Measurements from ENCODE around the gene TNS3. TPM values are rescaled to one million over a fixed set of nuclear protein-coding genes. Genes with fewer than 3 reads are reported as not detected.
A peak's percentile ranks its signal among the peaks of the same experiment; 100 is the strongest.

The TNS3 gene
- total RNA-seq, 2 donors from 2014 or later, result 0.50 TPM; not detected in 1

GRCh38 chr7:47531584-47532492, 50.1 kb downstream of the TNS3 start:
- Mint-ChIP-seq H3K27me3 (no peaks in the 10 kb centered on the region), H3K36me3 (no peaks in the 10 kb centered on the region), H3K4me3 (no peak overlapping the region), H3K9me3 (no peaks in the 10 kb centered on the region), H3K27ac (no peak overlapping the region), H3K4me1 (ENCODE audit: low read depth in 2 of 2) (no peaks in the 10 kb centered on the region)
- ATAC-seq (peak; percentile 37 to 45), DNase-seq (ENCODE audit: low spot score) (no peak)

GRCh38 chr7:47529826-47530555, 51.9 kb downstream of the TNS3 start:
- no peak overlapping the region for H3K4me3 Mint-ChIP-seq
- H3K27me3 Mint-ChIP-seq, result no peaks in the 10 kb centered on the region
- no peaks in the 10 kb centered on the region for H3K4me1 Mint-ChIP-seq (ENCODE audit: low read depth in 2 of 2)
- DNase-seq (ENCODE audit: low spot score) (no peak), ATAC-seq (no peak)
- no peaks in the 10 kb centered on the region for H3K9me3 Mint-ChIP-seq
- no peaks in the 10 kb centered on the region for H3K36me3 Mint-ChIP-seq
- H3K27ac Mint-ChIP-seq, result no peak overlapping the region

- no peak overlapping the region for H3K4me3 Mint-ChIP-seq
- H3K27me3 Mint-ChIP-seq, result no peaks in the 10 kb centered on the region
- no peak overlapping the region for H3K27ac Mint-ChIP-seq
- H3K9me3 Mint-ChIP-seq, result no peaks in the 10 kb centered on the region
- H3K4me1 Mint-ChIP-seq (ENCODE audit: low read depth in 2 of 2), result no peaks in the 10 kb centered on the region
- no peaks in the 10 kb centered on the region for H3K36me3 Mint-ChIP-seq
- DNase-seq (ENCODE audit: low spot score), result no peak
- ATAC-seq, result no peak
Observed at GRCh38 chr7:47529405-47529804, 52.5 kb downstream of the TNS3 start.

DNA sequence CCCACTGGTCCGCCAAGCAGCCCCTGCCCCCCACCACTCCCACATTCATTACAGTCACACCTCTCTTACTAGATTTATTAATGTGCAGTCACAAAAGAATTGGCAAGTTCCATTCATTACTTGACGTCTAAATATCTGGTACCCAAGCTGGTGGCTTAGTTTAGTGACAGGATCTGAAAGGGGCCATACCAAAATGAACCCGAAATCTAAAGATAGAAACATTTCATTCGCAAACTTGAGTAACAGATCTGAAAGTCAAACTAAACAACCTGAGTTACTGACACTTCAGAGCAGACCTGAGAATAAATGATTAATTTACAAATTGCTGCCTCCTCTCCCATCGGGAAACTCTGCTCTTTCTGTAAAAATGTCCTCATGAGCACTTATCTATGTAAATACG, 53.4 kb downstream of the TNS3 start:
- Mint-ChIP-seq H3K36me3 (no peaks in the 10 kb centered on the region), H3K27ac (no peak overlapping the region), H3K27me3 (no peaks in the 10 kb centered on the region), H3K4me3 (no peak overlapping the region), H3K9me3 (no peaks in the 10 kb centered on the region), H3K4me1 (ENCODE audit: low read depth in 2 of 2) (no peaks in the 10 kb centered on the region)
- DNase-seq (ENCODE audit: low spot score) (no peak), ATAC-seq (no peak)

DNA sequence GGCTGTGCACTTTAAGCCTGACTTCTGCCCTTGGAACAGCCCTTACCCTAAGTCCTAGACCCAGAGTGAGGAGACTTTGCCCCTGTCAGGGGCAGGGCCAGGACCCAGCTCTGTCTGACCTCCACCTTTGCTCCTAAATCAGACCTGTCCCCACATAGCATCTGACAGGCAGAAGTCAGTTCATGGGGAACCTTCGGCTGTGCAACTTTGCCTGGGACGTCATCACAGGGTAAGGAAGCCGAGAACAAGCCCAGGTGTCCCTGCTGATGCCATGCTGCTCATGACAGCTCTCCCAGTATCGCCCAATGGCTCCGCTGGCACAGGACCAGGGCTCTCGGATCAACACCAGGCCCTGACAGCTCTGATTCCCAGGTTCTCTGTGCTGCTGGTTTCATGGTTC, 55.4 kb downstream of the TNS3 start:
- DNase-seq (ENCODE audit: low spot score) (no peak), ATAC-seq (peak in 1 of 2 donors; percentile 17)
- no peaks in the 10 kb centered on the region for H3K9me3 Mint-ChIP-seq
- no peak overlapping the region for H3K4me3 Mint-ChIP-seq
- H3K4me1 Mint-ChIP-seq (ENCODE audit: low read depth in 2 of 2), result no peaks in the 10 kb centered on the region
- H3K27ac Mint-ChIP-seq, result no peak overlapping the region
- H3K27me3 Mint-ChIP-seq, result no peaks in the 10 kb centered on the region
- no peaks in the 10 kb centered on the region for H3K36me3 Mint-ChIP-seq

DNA sequence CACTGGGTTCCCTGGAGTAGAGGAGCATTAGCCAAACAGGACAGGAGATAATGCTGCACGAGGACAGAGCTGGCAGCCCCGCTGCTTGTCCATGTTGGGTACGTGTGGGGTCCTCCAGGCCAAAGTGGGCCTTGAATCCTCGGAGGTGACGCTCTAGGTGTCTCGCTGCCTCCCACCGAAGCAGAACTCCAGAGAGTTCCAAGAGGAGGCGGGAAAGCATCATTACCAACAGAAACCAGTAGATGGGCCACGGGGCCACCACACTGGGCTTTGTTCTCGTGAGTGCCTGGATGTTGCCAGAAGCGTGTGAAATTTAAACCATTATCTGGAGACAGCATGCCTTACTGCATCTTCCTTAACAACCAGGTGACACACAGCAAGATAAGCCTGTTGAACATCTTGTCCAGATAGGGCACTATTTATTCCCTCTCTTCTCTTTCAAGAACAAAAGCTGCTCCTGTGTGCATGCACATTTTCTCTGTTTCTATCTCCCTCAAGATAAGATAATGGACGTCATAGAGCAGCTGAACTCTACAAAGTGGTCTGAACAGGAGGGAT, 56.8 kb downstream of the TNS3 start:
- ATAC-seq, result no peak
- H3K36me3 Mint-ChIP-seq, result no peaks in the 10 kb centered on the region
- H3K27me3 Mint-ChIP-seq, result no peaks in the 10 kb centered on the region

GRCh38 chr7:47523401-47523800, 58.5 kb downstream of the TNS3 start:
- DNase-seq (ENCODE audit: low spot score), result no peak
- ATAC-seq, result no peak
- Mint-ChIP-seq H3K9me3 (no peaks in the 10 kb centered on the region), H3K4me3 (no peak overlapping the region), H3K4me1 (ENCODE audit: low read depth in 2 of 2) (no peaks in the 10 kb centered on the region), H3K27ac (no peak overlapping the region), H3K27me3 (no peaks in the 10 kb centered on the region), H3K36me3 (no peaks in the 10 kb centered on the region)

More for the DNA sequence above, 56.8 kb downstream of the TNS3 start:
- no peak for DNase-seq (ENCODE audit: low spot score)
- no peak overlapping the region for H3K4me3 Mint-ChIP-seq
- H3K9me3 Mint-ChIP-seq, result no peaks in the 10 kb centered on the region
- H3K4me1 Mint-ChIP-seq (ENCODE audit: low read depth in 2 of 2), result no peaks in the 10 kb centered on the region
- no peak overlapping the region for H3K27ac Mint-ChIP-seq

GRCh38 chr7:47521816-47522561, 59.9 kb downstream of the TNS3 start:
- ATAC-seq, result peak in 1 of 2 donors; percentile 26
- Mint-ChIP-seq H3K36me3 (no peaks in the 10 kb centered on the region), H3K27me3 (peaks cover 2 to 7% of the 10 kb centered on the region in 2 donors), H3K4me1 (ENCODE audit: low read depth in 2 of 2) (no peaks in the 10 kb centered on the region), H3K27ac (no peak overlapping the region), H3K4me3 (no peak overlapping the region), H3K9me3 (no peaks in the 10 kb centered on the region)
- no peak for DNase-seq (ENCODE audit: low spot score)

DNA sequence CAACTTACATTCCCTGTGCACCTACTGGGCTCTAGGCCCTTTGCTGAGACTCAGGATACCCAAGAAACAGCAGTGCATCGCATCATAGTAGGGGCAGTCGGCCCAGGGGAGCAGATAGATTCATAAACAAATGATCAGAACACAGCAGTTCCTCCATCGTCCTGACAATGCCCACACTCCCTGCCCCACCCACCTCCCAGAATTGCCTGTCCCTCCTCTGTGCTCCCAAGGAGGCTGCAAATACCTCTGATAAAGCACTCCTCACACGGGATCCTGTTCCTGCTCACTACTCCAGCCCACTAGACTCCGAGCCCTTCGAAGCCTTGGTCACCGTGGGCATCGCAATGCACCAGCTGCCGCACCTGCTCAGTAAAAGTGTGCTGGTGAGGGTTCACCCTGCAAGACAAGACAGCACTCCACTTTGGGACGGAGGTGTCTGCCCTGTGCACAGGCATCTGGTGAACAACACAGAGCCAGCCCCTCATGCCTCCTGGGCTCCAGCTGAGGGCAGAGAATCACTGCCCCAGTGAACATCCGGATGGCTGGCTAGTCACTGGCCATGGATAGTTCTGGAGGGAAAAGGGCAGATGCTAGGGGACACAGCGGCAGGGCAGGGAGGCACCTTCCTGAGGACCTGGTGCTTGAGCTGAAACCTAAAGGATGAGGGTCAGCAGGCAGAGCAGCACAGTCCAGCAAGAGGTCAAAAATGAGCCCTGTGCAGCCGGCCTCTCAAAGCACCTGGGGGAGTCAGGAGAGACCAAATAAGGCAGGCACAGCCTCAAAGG, 60.7 kb downstream of the TNS3 start:
- peaks cover 2 to 7% of the 10 kb centered on the region in 2 donors for H3K27me3 Mint-ChIP-seq
- no peak overlapping the region for H3K27ac Mint-ChIP-seq
- H3K4me1 Mint-ChIP-seq (ENCODE audit: low read depth in 2 of 2), result no peaks in the 10 kb centered on the region
- peak in 1 of 2 donors; percentile 16 for ATAC-seq
- no peaks in the 10 kb centered on the region for H3K36me3 Mint-ChIP-seq
- no peak overlapping the region for H3K4me3 Mint-ChIP-seq
- DNase-seq (ENCODE audit: low spot score), result no peak
- H3K9me3 Mint-ChIP-seq, result no peaks in the 10 kb centered on the region

GRCh38 chr7:47520406-47520805, 61.5 kb downstream of the TNS3 start:
- peaks cover 2 to 7% of the 10 kb centered on the region in 2 donors for H3K27me3 Mint-ChIP-seq
- ATAC-seq (no peak), DNase-seq (ENCODE audit: low spot score) (no peak)
- no peaks in the 10 kb centered on the region for H3K36me3 Mint-ChIP-seq
- no peak overlapping the region for H3K27ac Mint-ChIP-seq
- H3K4me1 Mint-ChIP-seq (ENCODE audit: low read depth in 2 of 2), result no peaks in the 10 kb centered on the region
- H3K9me3 Mint-ChIP-seq, result no peaks in the 10 kb centered on the region
- no peak overlapping the region for H3K4me3 Mint-ChIP-seq

GRCh38 chr7:47518827-47519226, 63.1 kb downstream of the TNS3 start:
- no peak for ATAC-seq

GRCh38 chr7:47517821-47518480, 64.0 kb downstream of the TNS3 start:
- Mint-ChIP-seq H3K9me3 (no peaks in the 10 kb centered on the region), H3K27me3 (peaks cover 2 to 7% of the 10 kb centered on the region in 2 donors), H3K36me3 (no peaks in the 10 kb centered on the region), H3K27ac (no peak overlapping the region), H3K4me1 (ENCODE audit: low read depth in 2 of 2) (no peaks in the 10 kb centered on the region), H3K4me3 (no peak overlapping the region)
- no peak for DNase-seq (ENCODE audit: low spot score)
- no peak for ATAC-seq

More at GRCh38 chr7:47518827-47519226, 63.1 kb downstream of the TNS3 start:
- Mint-ChIP-seq H3K4me1 (ENCODE audit: low read depth in 2 of 2) (no peaks in the 10 kb centered on the region), H3K9me3 (no peaks in the 10 kb centered on the region), H3K36me3 (no peaks in the 10 kb centered on the region), H3K27me3 (peaks cover 2 to 7% of the 10 kb centered on the region in 2 donors), H3K27ac (no peak overlapping the region), H3K4me3 (no peak overlapping the region)
- DNase-seq (ENCODE audit: low spot score), result no peak

Data from natural killer cell treated with Interleukin-12 subunit alpha and Interleukin-12 subunit beta and Interleukin-15 and Interleukin-18, amount 100 ng/mL, for 72 hours (primary cell).